IMR-90 (cell line): ENCODE data around the gene FBXL7. TPM values are rescaled to one million over a fixed set of nuclear protein-coding genes. Genes with fewer than 3 reads are reported as not detected.

Source experiments
- ATAC-seq: fragments of 200-7000 bp; cut with Tn5 transposase; 2 replicates; pipeline ENCODE4 v1.9.1; 2020; ENCODE audit warnings: low read depth, mild to moderate bottlenecking, moderate library complexity
- BruUV-seq: library from RNA; stranded (reverse); fragments of 400-500 nt; replicated peaks from 2 replicates; lab custom pipeline; 2021; lab: Mats Ljungman, UMichigan
- CTCF ChIA-PET: fragments of 300-600 bp; formaldehyde crosslinking; extraction: SDS; loops from one replicate; lab custom pipeline; 2021; ENCODE audit warnings: antibody characterized with exemption; lab: Yijun Ruan, JAX
- POLR2A ChIA-PET: fragments of 300-600 bp; sonication (Branson Sonifier 250); formaldehyde crosslinking; loops from one replicate; lab custom pipeline; 2022; ENCODE audit warnings: antibody characterized with exemption; ENCODE audit not compliant: unreplicated experiment; lab: Charles Lee
- DNase-seq: peaks from one replicate; pipeline ENCODE4 v3.0.0; 2013
- H2AFZ ChIP-seq: replicated peaks from 2 replicates; pipeline ENCODE3; 2013; ENCODE audit warnings: low read length, mild to moderate bottlenecking; ENCODE audit not compliant: poor library complexity
- H2AK5ac ChIP-seq: 2 replicates; pipeline ENCODE4 v1.6.1; 2013; ENCODE audit warnings: low read depth, low read length, inconsistent platforms
- H2AK9ac ChIP-seq: replicated peaks from 2 replicates; pipeline ENCODE3; 2013; ENCODE audit warnings: mild to moderate bottlenecking, low read depth, low read length, moderate library complexity; ENCODE audit not compliant: poor library complexity
- H2BK120ac ChIP-seq: 2 replicates; pipeline ENCODE4 v1.6.1; 2013; ENCODE audit warnings: low read depth, low read length, inconsistent platforms
- H2BK15ac ChIP-seq: 3 replicates; pipeline ENCODE4 v1.6.1; 2013; ENCODE audit warnings: low read depth, low read length, inconsistent platforms
- H2BK20ac ChIP-seq: 2 replicates; pipeline ENCODE4 v1.6.1; 2013; ENCODE audit warnings: low read depth, mild to moderate bottlenecking, inconsistent platforms, low read length, moderate library complexity
- H2BK5ac ChIP-seq: 2 replicates; pipeline ENCODE4 v1.6.1; 2013; ENCODE audit warnings: mild to moderate bottlenecking, low read depth, low read length, inconsistent platforms; ENCODE audit not compliant: poor library complexity, severe bottlenecking
- H3K14ac ChIP-seq: replicated peaks from 2 replicates; pipeline ENCODE4 v1.6.1; 2013; ENCODE audit warnings: low read depth, low read length, inconsistent platforms
- H3K18ac ChIP-seq: 2 replicates; pipeline ENCODE4 v1.6.1; 2013; ENCODE audit warnings: low read depth, low read length, control low read depth
- H3K23ac ChIP-seq: 2 replicates; pipeline ENCODE4 v1.6.1; 2013; ENCODE audit warnings: low read depth, low read length, inconsistent platforms
- H3K27ac ChIP-seq: 2 replicates; pipeline ENCODE4 v1.5.1; 2013; ENCODE audit warnings: mild to moderate bottlenecking, control low read depth, low read length; ENCODE audit not compliant: insufficient read depth
- H3K27me3 ChIP-seq: 2 replicates; pipeline ENCODE4 v1.6.1; 2013; ENCODE audit warnings: low read length; ENCODE audit not compliant: control insufficient read depth, insufficient read depth
- H3K36me3 ChIP-seq: 2 replicates; pipeline ENCODE4 v1.6.1; 2013; ENCODE audit warnings: low read length, mixed read lengths; ENCODE audit not compliant: control insufficient read depth, insufficient read depth
- H3K4ac ChIP-seq: 2 replicates; pipeline ENCODE4 v1.6.1; 2013; ENCODE audit warnings: low read depth, low read length, inconsistent platforms
- H3K4me1 ChIP-seq: 2 replicates; pipeline ENCODE4 v1.6.1; 2013; ENCODE audit warnings: low read length, mixed read lengths; ENCODE audit not compliant: control insufficient read depth, insufficient read depth
- H3K4me2 ChIP-seq: 2 replicates; pipeline ENCODE4 v1.6.1; 2013; ENCODE audit warnings: low read depth, mild to moderate bottlenecking, control low read depth, low read length, moderate library complexity
- H3K4me3 ChIP-seq: 2 replicates; pipeline ENCODE4 v1.5.1; 2013; ENCODE audit warnings: low read depth, mild to moderate bottlenecking, control low read depth, low read length, moderate library complexity; ENCODE audit not compliant: insufficient read depth
- H3K56ac ChIP-seq: 2 replicates; pipeline ENCODE4 v1.6.1; 2013; ENCODE audit warnings: low read length, inconsistent platforms; ENCODE audit not compliant: insufficient read depth; ENCODE audit errors: extremely low read depth
- H3K79me1 ChIP-seq, 2 experiments: 2 replicates each; pipeline ENCODE4 v1.6.1; 2013; ENCODE audit warnings: low read length in 2 of 2, inconsistent platforms in 1 of 2, low read depth in 1 of 2
- H3K9ac ChIP-seq: 2 replicates; pipeline ENCODE4 v1.6.1; 2013; ENCODE audit warnings: low read depth, low read length, control low read depth
- H3K9me1 ChIP-seq: 2 replicates; pipeline ENCODE4 v1.6.1; 2013; ENCODE audit warnings: low read length, inconsistent platforms; ENCODE audit not compliant: insufficient read depth
- H3K9me3 ChIP-seq: 2 replicates; pipeline ENCODE4 v1.6.1; 2013; ENCODE audit warnings: low read length; ENCODE audit not compliant: control insufficient read depth, insufficient read depth
- H4K20me1 ChIP-seq: 2 replicates; pipeline ENCODE4 v1.6.1; 2013; ENCODE audit warnings: low read length, inconsistent platforms; ENCODE audit not compliant: insufficient read depth
- H4K5ac ChIP-seq: 2 replicates; pipeline ENCODE4 v1.6.1; 2013; ENCODE audit warnings: mild to moderate bottlenecking, low read depth, low read length, control low read depth
- H4K8ac ChIP-seq, 2 experiments: 2 replicates each; pipeline ENCODE4 v1.6.1; 2013; ENCODE audit warnings: low read depth in 2 of 2, low read length in 2 of 2, control low read depth in 1 of 2, inconsistent platforms in 1 of 2
- H4K91ac ChIP-seq: 2 replicates; pipeline ENCODE4 v1.6.1; 2013; ENCODE audit warnings: low read depth, low read length, inconsistent platforms; ENCODE audit not compliant: insufficient read depth
- BHLHE40 ChIP-seq: fragments of 150-350 bp; IDR thresholded peaks from 2 replicates; pipeline ENCODE4 v1.6.1; 2016; ENCODE audit warnings: mild to moderate bottlenecking, low read depth, low read length
- CHD1 ChIP-seq: IDR thresholded peaks from 2 replicates; pipeline ENCODE4 v1.6.1; 2012; ENCODE audit warnings: low read depth, low read length, improper control_type of control experiment
- ELK1 ChIP-seq: fragments of 150-350 bp; IDR thresholded peaks from 2 replicates; pipeline ENCODE4 v1.6.1; 2016; ENCODE audit warnings: low read depth, mild to moderate bottlenecking, low read length, moderate library complexity, borderline replicate concordance
- MAFK ChIP-seq: IDR thresholded peaks from 2 replicates; pipeline ENCODE4 v1.6.1; 2012; ENCODE audit warnings: low read depth, low read length, improper control_type of control experiment
- NFE2L2 ChIP-seq: fragments of 150-350 bp; IDR thresholded peaks from 2 replicates; pipeline ENCODE4 v1.6.1; 2016; ENCODE audit warnings: low read depth, mild to moderate bottlenecking, low read length
- POLR2A ChIP-seq: IDR thresholded peaks from 2 replicates; pipeline ENCODE4 v1.6.1; 2012; ENCODE audit warnings: mild to moderate bottlenecking, low read depth, low read length
- RCOR1 ChIP-seq: IDR thresholded peaks from 2 replicates; pipeline ENCODE4 v1.6.1; 2012; ENCODE audit warnings: mild to moderate bottlenecking, low read length, improper control_type of control experiment; ENCODE audit not compliant: insufficient replicate concordance
- SMC3 ChIP-seq: fragments of 150-350 bp; IDR thresholded peaks from 2 replicates; pipeline ENCODE4 v1.6.1; 2016; ENCODE audit warnings: low read depth, mild to moderate bottlenecking, antibody characterized with exemption, low read length, moderate library complexity
- WGBS, 2 experiments: methylation state at CpG; one replicate each; pipeline versions ENCODE4 v1.1.5 to v1.1.7; 2013; ENCODE audit warnings: missing lambda C conversion rate in 2 of 2; ENCODE audit not compliant: insufficient read length in 1 of 2; ENCODE audit errors: extremely low coverage in 2 of 2; 5-methylcytosine and 5-hydroxymethylcytosine counted together
- dilution Hi-C: fragments of 300-500 bp; cut with HindIII; formaldehyde crosslinking; loops from one replicate; pipeline ENCODE4 v1.14.3; 2018; ENCODE audit warnings: low sequenced_read_pairs; ENCODE audit not compliant: unreplicated experiment
- in situ Hi-C: fragments of 300-500 bp; cut with MboI; formaldehyde crosslinking; loops from 3 replicates; pipeline ENCODE4 v1.14.3; 2019; ENCODE audit warnings: low sequenced_read_pairs, inconsistent platforms, mixed read lengths
- intact Hi-C: fragments of 100-400 bp; cut with micrococcal nuclease; formaldehyde crosslinking; loops from 2 replicates; pipeline ENCODE4 v1.10.0; 2022
- polyA plus RNA-seq, 3 experiments: library from polyadenylated mRNA; depleted of rRNA; stranded (reverse); fragments of >200 nt; gene quantifications; 2 replicates each; pipeline ENCODE4 v1.2.3, GENCODE V29; 2012; ENCODE audit warnings: low replicate concordance in 1 of 3
- total RNA-seq: library from RNA; depleted of rRNA; stranded (reverse); fragments of >200 nt; gene quantifications from 2 replicates; pipeline ENCODE4 v1.2.3, GENCODE V29; 2012

The FBXL7 gene
- total and polyA plus RNA-seq, 2 of the 4 experiments (the other 2 are of a cell fraction) = 4.1 to 10.2 TPM

- 88% methylated on average over 1 of the region's 4 CpGs; no CpG with 5 or more reads in 1 of the 2 experiments for WGBS, 2 experiments
- Histone ChIP-seq H4K20me1 (peaks cover 1% of the 10 kb centered on the region; the same call in 1 of the 2 replicates), H3K4me3 (no peak overlapping the region), H4K8ac (no peak overlapping the region), H3K18ac (no peak overlapping the region), H2BK20ac (no peak overlapping the region), H3K27ac (no peak overlapping the region), H3K9me1 (peaks cover under 1% of the 10 kb centered on the region; the same call in 1 of the 2 replicates), H4K91ac (no peak overlapping the region), H3K36me3 (no peaks in the 10 kb centered on the region), H3K4me2 (no peak overlapping the region), H2AK9ac (no peak overlapping the region), H4K5ac (no peak overlapping the region), H3K9me3 (no peaks in the 10 kb centered on the region), H2AFZ (no peak overlapping the region), H3K23ac (no peak overlapping the region), H3K9ac (no peak overlapping the region), H3K56ac (no peak overlapping the region), H2BK120ac (no peak overlapping the region), H3K14ac (no peak overlapping the region), H2AK5ac (no peak overlapping the region), H3K27me3 (no peaks in the 10 kb centered on the region), H2BK15ac (no peak overlapping the region), H3K4ac (no peak overlapping the region), H3K79me1 (peaks cover 15 to 20% of the 10 kb centered on the region in 2 experiments), H2BK5ac (no peak overlapping the region), H3K4me1 (peaks cover under 1% of the 10 kb centered on the region; the same call in 1 of the 2 replicates)
- no TSS peak for BruUV-seq
- ATAC-seq (no peak), DNase-seq (no peak)
- ChIA-PET POLR2A (no interaction called here), CTCF (interaction anchor here (0.6 kb wide), 1 partner anchor 496 kb away, joined by 3 read pairs; no protein-coding TSS in a partner anchor)
- in situ Hi-C loops (no loop called here), intact Hi-C loops (no loop called here), dilution Hi-C loops (no loop called here)
- TF ChIP-seq MAFK (no peak), CHD1 (no peak), POLR2A (no peak), RCOR1 (no peak), ELK1 (no peak), BHLHE40 (no peak), SMC3 (no peak), NFE2L2 (no peak)
Observed at GRCh38 chr5:15614679-15615078, 114.7 kb downstream of the FBXL7 start.
